ENCODE data around the gene ARHGAP32.

The ARHGAP32 gene

GRCh38 chr11:128937480-128937879 lies 254.6 kb downstream of the ARHGAP32 start:
- no peaks in the 10 kb centered on the region for H3K79me2 ChIP-seq (ENCODE audit: control insufficient read depth, low read length)
- H3K4me3 ChIP-seq (ENCODE audit: low read length) = no peak overlapping the region
- no peaks in the 10 kb centered on the region for H4K20me1 ChIP-seq (ENCODE audit: control insufficient read depth, insufficient read depth, low read depth, low read length)
- no peak overlapping the region for H3K4me2 ChIP-seq (ENCODE audit: low read length)
- H3K9me2 ChIP-seq (replicated peaks; ENCODE audit: control insufficient read depth, low read length) = no peaks in the 10 kb centered on the region
- no peaks in the 10 kb centered on the region for H3K9me3 ChIP-seq (ENCODE audit: control insufficient read depth, insufficient read depth, low read length)
- H3K27ac ChIP-seq (ENCODE audit: low read depth, low read length) = no peak overlapping the region
- H3F3A ChIP-seq (ENCODE audit: control insufficient read depth, insufficient read depth) = no peaks in the 10 kb centered on the region
- no peaks in the 10 kb centered on the region for H3K36me3 ChIP-seq (ENCODE audit: control insufficient read depth, low read length)
- TF ChIP-seq CTCF (IDR thresholded peaks at IDR 0.05; ENCODE audit: low read depth, low read length, poor library complexity, severe bottlenecking) = no peak
- TF ChIP-seq EZH2phosphoT487 (IDR thresholded peaks at IDR 0.05; ENCODE audit: borderline replicate concordance, low read length) = no peak
- H3K27me3 ChIP-seq (ENCODE audit: control insufficient read depth, low read length) = no peaks in the 10 kb centered on the region
- no peaks in the 10 kb centered on the region for H3K4me1 ChIP-seq (ENCODE audit: control insufficient read depth, low read length)

DNA sequence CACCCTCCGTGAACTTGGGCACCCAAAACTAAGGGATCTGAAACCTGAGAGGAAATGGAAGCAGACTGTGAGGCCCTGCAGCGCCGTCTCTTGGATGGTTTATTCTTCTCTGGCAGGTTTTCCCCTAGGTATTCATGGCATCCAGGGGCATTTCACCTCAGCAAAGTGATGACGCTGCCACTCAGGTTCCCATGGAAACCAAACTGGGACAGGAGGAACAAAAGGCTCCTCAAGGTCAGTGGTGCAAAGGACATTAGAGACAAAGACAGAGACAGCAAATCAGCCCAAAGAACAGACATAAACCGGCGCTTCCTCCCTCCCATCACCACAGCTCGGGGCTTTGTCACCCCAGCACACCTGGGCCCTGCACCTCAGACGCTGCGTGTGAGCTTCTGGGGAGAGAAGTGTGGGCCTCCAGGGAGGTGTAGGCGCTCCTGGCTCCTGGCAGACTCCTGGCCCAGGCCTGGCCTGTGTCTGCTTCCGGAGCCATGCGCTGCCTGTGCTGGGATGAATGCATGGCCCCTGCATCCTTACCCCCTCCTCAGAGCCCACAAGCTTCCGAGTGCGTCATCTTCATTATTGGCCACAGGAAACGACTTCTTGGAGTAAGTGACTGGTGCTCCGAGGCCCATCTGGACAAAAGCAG lies 255.4 kb downstream of the ARHGAP32 start:
- no peaks in the 10 kb centered on the region for H3K36me3 ChIP-seq (ENCODE audit: control insufficient read depth, low read length)
- H3F3A ChIP-seq (ENCODE audit: control insufficient read depth, insufficient read depth) = no peaks in the 10 kb centered on the region
- H3K4me1 ChIP-seq (ENCODE audit: control insufficient read depth, low read length) = no peaks in the 10 kb centered on the region
- H3K27ac ChIP-seq (ENCODE audit: low read depth, low read length) = no peak overlapping the region
- no peaks in the 10 kb centered on the region for H3K9me3 ChIP-seq (ENCODE audit: control insufficient read depth, insufficient read depth, low read length)
- no peak for TF ChIP-seq CTCF (IDR thresholded peaks at IDR 0.05; ENCODE audit: low read depth, low read length, poor library complexity, severe bottlenecking)
- no peak for TF ChIP-seq EZH2phosphoT487 (IDR thresholded peaks at IDR 0.05; ENCODE audit: borderline replicate concordance, low read length)
- H3K4me3 ChIP-seq (ENCODE audit: low read length) = no peak overlapping the region
- no peak overlapping the region for H3K4me2 ChIP-seq (ENCODE audit: low read length)
- no peaks in the 10 kb centered on the region for H3K79me2 ChIP-seq (ENCODE audit: control insufficient read depth, low read length)
- H3K9me2 ChIP-seq (replicated peaks; ENCODE audit: control insufficient read depth, low read length) = no peaks in the 10 kb centered on the region
- H4K20me1 ChIP-seq (ENCODE audit: control insufficient read depth, insufficient read depth, low read depth, low read length) = no peaks in the 10 kb centered on the region
- H3K27me3 ChIP-seq (ENCODE audit: control insufficient read depth, low read length) = no peaks in the 10 kb centered on the region

DNA sequence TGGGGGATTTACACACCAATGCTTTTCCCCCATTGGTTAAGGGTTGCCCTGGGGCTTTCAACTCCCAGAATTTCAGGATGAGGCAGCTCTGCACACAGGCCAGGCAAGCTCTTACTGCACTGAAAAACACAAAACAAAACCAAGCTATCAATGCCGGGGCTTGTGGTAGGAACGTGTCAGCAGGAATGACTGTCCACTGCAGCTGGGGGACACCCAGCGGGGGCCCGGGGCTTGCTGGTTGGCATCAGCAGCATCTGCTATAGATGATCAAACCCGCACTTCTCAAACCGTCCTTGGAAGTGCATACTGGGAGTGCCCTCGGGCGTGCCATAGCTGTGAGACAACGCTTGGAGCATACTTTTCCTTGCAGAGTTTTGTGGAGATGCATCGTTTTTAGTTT lies 257.2 kb downstream of the ARHGAP32 start:
- Histone ChIP-seq H3F3A (ENCODE audit: control insufficient read depth, insufficient read depth) (no peaks in the 10 kb centered on the region), H3K9me2 (replicated peaks; ENCODE audit: control insufficient read depth, low read length) (no peaks in the 10 kb centered on the region), H3K79me2 (ENCODE audit: control insufficient read depth, low read length) (no peaks in the 10 kb centered on the region), H3K27me3 (ENCODE audit: control insufficient read depth, low read length) (no peaks in the 10 kb centered on the region), H4K20me1 (ENCODE audit: control insufficient read depth, insufficient read depth, low read depth, low read length) (no peaks in the 10 kb centered on the region), H3K27ac (ENCODE audit: low read depth, low read length) (no peak overlapping the region), H3K36me3 (ENCODE audit: control insufficient read depth, low read length) (no peaks in the 10 kb centered on the region), H3K9me3 (ENCODE audit: control insufficient read depth, insufficient read depth, low read length) (no peaks in the 10 kb centered on the region), H3K4me2 (ENCODE audit: low read length) (no peak overlapping the region), H3K4me1 (ENCODE audit: control insufficient read depth, low read length) (no peaks in the 10 kb centered on the region), H3K4me3 (ENCODE audit: low read length) (no peak overlapping the region)
- no peak for TF ChIP-seq EZH2phosphoT487 (IDR thresholded peaks at IDR 0.05; ENCODE audit: borderline replicate concordance, low read length)
- no peak for TF ChIP-seq CTCF (IDR thresholded peaks at IDR 0.05; ENCODE audit: low read depth, low read length, poor library complexity, severe bottlenecking)

All from DOHH2 (cell line).